Left lung (tissue), 10 donors: ENCODE results near the gene DEPDC1B. TPM values are rescaled to one million over a fixed set of nuclear protein-coding genes. Genes with fewer than 3 reads are reported as not detected.

Experiments
- ATAC-seq: fragments of 200-7000 bp; cut with Tn5 transposase; one replicate; pipeline ENCODE4 v1.9.1; 2020; ENCODE audit warnings: moderate library complexity
- DNase-seq, 4 donors: peaks; one replicate each; pipeline ENCODE4 v3.0.0-alpha.2; 2013 to 2020
- H3K27ac ChIP-seq, 2 donors: fragments of 200-600 bp; sonication (generic) in 1 of 2; one replicate each; pipeline versions ENCODE4 v1.5.0 to v1.8.0; 2020 to 2021
- H3K27me3 ChIP-seq, 2 donors: fragments of 200-600 bp; sonication (generic) in 1 of 2; one replicate each; pipeline versions ENCODE4 v1.5.0 to v1.8.0; 2020 to 2021
- H3K36me3 ChIP-seq, 2 donors: fragments of 200-600 bp; sonication (generic) in 1 of 2; one replicate each; pipeline versions ENCODE4 v1.5.0 to v1.8.0; 2020 to 2021
- H3K4me1 ChIP-seq, 2 donors: fragments of 200-600 bp; one replicate each; pipeline ENCODE4 v1.8.0; 2021
- H3K4me3 ChIP-seq, 2 donors: fragments of 200-600 bp; sonication (generic) in 1 of 2; one replicate each; pipeline versions ENCODE4 v1.5.0 to v1.8.0; 2020 to 2021; ENCODE audit warnings: mild to moderate bottlenecking in 1 of 2
- H3K9me3 ChIP-seq, 2 donors: fragments of 200-600 bp; sonication (generic) in 1 of 2; one replicate each; pipeline versions ENCODE4 v1.5.0 to v1.8.0; 2020 to 2021
- intact Hi-C, 2 donors: fragments of 100-400 bp; cut with DNase I; formaldehyde crosslinking; loops; one replicate each; pipeline versions ENCODE4 v1.11.2 to v1.14.2; 2022
- polyA plus RNA-seq, 6 donors: library from polyadenylated mRNA; unstranded; fragments of 120-200 nt; gene quantifications; one replicate each; pipeline ENCODE4 v1.2.1, GENCODE V29; 2013; ENCODE audit not compliant: insufficient read length in 6 of 6
- total RNA-seq, 2 donors: library from RNA; stranded (reverse); fragmentation: NEBNext Ultra II Directional; extraction: Animal tissue kit (Norgen Biotek cat#: 25700); gene quantifications; one replicate each; pipeline ENCODE4 v1.2.1, GENCODE V29; 2021
- TF ChIP-seq, protein P1 (sequence below), 2 donors: fragments of 200-600 bp; sonication (generic) in 1 of 2; IDR thresholded peaks; one replicate each; pipeline versions ENCODE4 v1.5.0 to v1.8.0; 2021; ENCODE audit warnings: antibody characterized with exemption in 2 of 2
- donor health status: DM: no; HTN: yes; CAD: no.
- donor health status: DM: no; HTN: no; CAD: no.

The DEPDC1B gene
- total and polyA plus RNA-seq, 8 donors = 1.3 to 21.4 (median 10.5) TPM

GRCh38 chr5:60674251-60675069 lies 25.5 kb downstream of the DEPDC1B start:
- Histone ChIP-seq H3K9me3 (no peaks in the 10 kb centered on the region), H3K4me3 (no peak overlapping the region), H3K36me3 (no peaks in the 10 kb centered on the region), H3K27ac (no peak overlapping the region), H3K4me1 (no peaks in the 10 kb centered on the region), H3K27me3 (no peaks in the 10 kb centered on the region)
- intact Hi-C loops = no loop called here
- TF ChIP-seq, protein P1, sequence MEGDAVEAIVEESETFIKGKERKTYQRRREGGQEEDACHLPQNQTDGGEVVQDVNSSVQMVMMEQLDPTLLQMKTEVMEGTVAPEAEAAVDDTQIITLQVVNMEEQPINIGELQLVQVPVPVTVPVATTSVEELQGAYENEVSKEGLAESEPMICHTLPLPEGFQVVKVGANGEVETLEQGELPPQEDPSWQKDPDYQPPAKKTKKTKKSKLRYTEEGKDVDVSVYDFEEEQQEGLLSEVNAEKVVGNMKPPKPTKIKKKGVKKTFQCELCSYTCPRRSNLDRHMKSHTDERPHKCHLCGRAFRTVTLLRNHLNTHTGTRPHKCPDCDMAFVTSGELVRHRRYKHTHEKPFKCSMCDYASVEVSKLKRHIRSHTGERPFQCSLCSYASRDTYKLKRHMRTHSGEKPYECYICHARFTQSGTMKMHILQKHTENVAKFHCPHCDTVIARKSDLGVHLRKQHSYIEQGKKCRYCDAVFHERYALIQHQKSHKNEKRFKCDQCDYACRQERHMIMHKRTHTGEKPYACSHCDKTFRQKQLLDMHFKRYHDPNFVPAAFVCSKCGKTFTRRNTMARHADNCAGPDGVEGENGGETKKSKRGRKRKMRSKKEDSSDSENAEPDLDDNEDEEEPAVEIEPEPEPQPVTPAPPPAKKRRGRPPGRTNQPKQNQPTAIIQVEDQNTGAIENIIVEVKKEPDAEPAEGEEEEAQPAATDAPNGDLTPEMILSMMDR (IDR thresholded peaks at IDR 0.05) = no peak
- ATAC-seq (no peak), DNase-seq (no peak)

- no peak overlapping the region for H3K4me3 ChIP-seq
- H3K9me3 ChIP-seq = no peaks in the 10 kb centered on the region
- intact Hi-C loops = no loop called here
- no peak overlapping the region for H3K27ac ChIP-seq
- ATAC-seq (no peak), DNase-seq (peak in 1 of 4 donors; percentile 11)
- no peaks in the 10 kb centered on the region for H3K27me3 ChIP-seq
- H3K36me3 ChIP-seq = no peaks in the 10 kb centered on the region
- TF ChIP-seq, protein P1 (IDR thresholded peaks at IDR 0.05) = no peak
- H3K4me1 ChIP-seq = no peaks in the 10 kb centered on the region
Measured at GRCh38 chr5:60673334-60673733, 26.6 kb downstream of the DEPDC1B start.

- no peaks in the 10 kb centered on the region for H3K4me1 ChIP-seq
- no peak for DNase-seq
- intact Hi-C loops = no loop called here
- TF ChIP-seq, protein P1 (IDR thresholded peaks at IDR 0.05) = no peak
- no peak overlapping the region for H3K27ac ChIP-seq
- no peaks in the 10 kb centered on the region for H3K27me3 ChIP-seq
- no peak overlapping the region for H3K4me3 ChIP-seq
- no peak for ATAC-seq
- no peaks in the 10 kb centered on the region for H3K9me3 ChIP-seq
- no peaks in the 10 kb centered on the region for H3K36me3 ChIP-seq
Measured at GRCh38 chr5:60672693-60673264, 27.2 kb downstream of the DEPDC1B start.

- Histone ChIP-seq H3K36me3 (no peaks in the 10 kb centered on the region), H3K4me3 (no peak overlapping the region), H3K4me1 (no peaks in the 10 kb centered on the region), H3K27me3 (no peaks in the 10 kb centered on the region), H3K9me3 (no peaks in the 10 kb centered on the region), H3K27ac (no peak overlapping the region)
- TF ChIP-seq, protein P1 (IDR thresholded peaks at IDR 0.05) = no peak
- intact Hi-C loops = no loop called here
- DNase-seq (no peak), ATAC-seq (no peak)
Measured at GRCh38 chr5:60671899-60672692, 27.9 kb downstream of the DEPDC1B start.

DNA sequence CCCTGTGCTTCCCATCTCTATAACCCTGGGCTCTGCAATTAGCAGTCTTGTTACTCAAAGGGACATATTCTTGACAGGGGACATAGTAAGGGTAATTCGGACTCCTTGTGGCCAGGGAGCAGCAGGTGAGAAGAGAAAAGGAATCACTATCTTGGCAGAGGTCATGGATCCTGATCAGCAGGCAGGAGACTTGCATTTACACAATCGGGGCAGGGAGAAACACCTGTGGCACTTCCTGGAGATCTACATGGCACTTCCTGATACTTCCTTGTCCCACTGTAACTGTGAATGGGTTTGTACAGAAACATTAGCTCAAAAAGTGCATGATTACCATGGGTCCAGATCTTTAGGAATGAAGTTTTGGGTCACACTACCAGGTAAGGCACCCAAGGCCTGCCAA lies 29.2 kb downstream of the DEPDC1B start:
- H3K4me3 ChIP-seq = no peak overlapping the region
- no peaks in the 10 kb centered on the region for H3K9me3 ChIP-seq
- H3K36me3 ChIP-seq = no peaks in the 10 kb centered on the region
- intact Hi-C loops = no loop called here
- no peak overlapping the region for H3K27ac ChIP-seq
- DNase-seq = no peak
- no peaks in the 10 kb centered on the region for H3K4me1 ChIP-seq
- TF ChIP-seq, protein P1 (IDR thresholded peaks at IDR 0.05) = no peak
- no peak for ATAC-seq
- H3K27me3 ChIP-seq = no peaks in the 10 kb centered on the region
